GM12891 (cell line): Measurements from ENCODE around the gene CD1C.

Experiments
- POLR2A ChIP-seq: IDR thresholded peaks from 2 replicates; pipeline ENCODE4 v1.6.1; 2011; ENCODE audit warnings: low read depth, low read length, control low read depth
- POLR2AphosphoS5 ChIP-seq: IDR thresholded peaks from 2 replicates; pipeline ENCODE4 v1.6.1; 2011; ENCODE audit warnings: low read depth, low read length, control low read depth
- TAF1 ChIP-seq: IDR thresholded peaks from 2 replicates; pipeline ENCODE4 v1.6.1; 2011; ENCODE audit warnings: low read depth, low read length, control low read depth

- TF ChIP-seq TAF1: no peak
- TF ChIP-seq POLR2A: no peak
- no peak for TF ChIP-seq POLR2AphosphoS5
Observed at GRCh38 chr1:158246650-158247049, 43.1 kb upstream of the CD1C start.
